BE2C (cell line): ENCODE results near the gene LLGL2.

Experiments used
- DNase-seq: peaks from one replicate; pipeline ENCODE4 v3.0.0-alpha.2; 2020
- H3K27me3 ChIP-seq: fragments of 250-450 bp; sonication (Bioruptor Pico); 2 replicates; pipeline ENCODE4 v1.5.1; 2020; ENCODE audit warnings: mild to moderate bottlenecking
- H3K36me3 ChIP-seq: fragments of 250-450 bp; sonication (Bioruptor Pico); 2 replicates; pipeline ENCODE4 v1.5.1; 2020; ENCODE audit warnings: mild to moderate bottlenecking
- H3K4me1 ChIP-seq: fragments of 250-450 bp; sonication (Bioruptor Pico); 2 replicates; pipeline ENCODE4 v1.5.1; 2020
- H3K4me3 ChIP-seq: 2 replicates; pipeline ENCODE4 v1.5.1; 2011; ENCODE audit warnings: low read depth, low read length
- H3K9me3 ChIP-seq: fragments of 250-450 bp; sonication (Bioruptor Pico); 2 replicates; pipeline ENCODE4 v1.5.1; 2020
- TF ChIP-seq, protein P1 (sequence below): IDR thresholded peaks from 2 replicates; pipeline ENCODE4 v1.5.1; 2012; ENCODE audit warnings: mild to moderate bottlenecking, low read depth, low read length

LLGL2 gene

DNA sequence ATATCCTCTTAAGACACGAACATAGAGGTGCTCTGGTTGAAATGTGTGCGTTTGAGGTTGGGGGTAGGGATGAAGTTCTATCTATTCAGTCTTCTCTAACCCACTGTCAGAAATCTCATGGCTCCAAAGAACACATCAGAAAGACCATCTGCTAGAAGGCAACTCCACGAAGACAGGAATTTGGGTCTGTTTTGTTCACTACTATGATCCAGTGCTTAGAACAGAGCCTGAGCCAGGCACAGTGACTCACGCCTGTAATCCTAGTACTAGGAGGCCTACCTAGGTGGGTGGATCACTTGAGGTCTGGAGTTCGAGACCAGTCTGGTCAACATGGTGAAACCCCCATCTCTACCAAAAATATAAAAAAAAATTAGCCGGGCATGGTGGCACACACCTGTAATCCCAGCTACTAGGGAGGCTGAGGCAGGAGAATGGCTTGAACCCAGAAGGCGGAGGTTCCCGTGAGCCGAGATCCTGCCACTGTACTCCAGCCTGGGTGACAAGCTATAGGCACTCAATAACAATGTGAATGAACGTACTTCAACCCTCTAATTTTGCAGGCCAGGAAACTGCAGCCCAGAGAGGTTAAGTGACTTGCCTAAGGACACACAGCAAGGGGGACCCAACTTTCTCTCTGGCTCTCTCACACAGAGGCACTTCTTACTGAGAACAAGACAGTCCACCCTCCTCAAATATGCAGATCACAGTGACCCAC, 12.4 kb upstream of the LLGL2 start:
- H3K27me3 ChIP-seq: no peaks in the 10 kb centered on the region
- H3K4me3 ChIP-seq: no peak overlapping the region
- TF ChIP-seq, protein P1, sequence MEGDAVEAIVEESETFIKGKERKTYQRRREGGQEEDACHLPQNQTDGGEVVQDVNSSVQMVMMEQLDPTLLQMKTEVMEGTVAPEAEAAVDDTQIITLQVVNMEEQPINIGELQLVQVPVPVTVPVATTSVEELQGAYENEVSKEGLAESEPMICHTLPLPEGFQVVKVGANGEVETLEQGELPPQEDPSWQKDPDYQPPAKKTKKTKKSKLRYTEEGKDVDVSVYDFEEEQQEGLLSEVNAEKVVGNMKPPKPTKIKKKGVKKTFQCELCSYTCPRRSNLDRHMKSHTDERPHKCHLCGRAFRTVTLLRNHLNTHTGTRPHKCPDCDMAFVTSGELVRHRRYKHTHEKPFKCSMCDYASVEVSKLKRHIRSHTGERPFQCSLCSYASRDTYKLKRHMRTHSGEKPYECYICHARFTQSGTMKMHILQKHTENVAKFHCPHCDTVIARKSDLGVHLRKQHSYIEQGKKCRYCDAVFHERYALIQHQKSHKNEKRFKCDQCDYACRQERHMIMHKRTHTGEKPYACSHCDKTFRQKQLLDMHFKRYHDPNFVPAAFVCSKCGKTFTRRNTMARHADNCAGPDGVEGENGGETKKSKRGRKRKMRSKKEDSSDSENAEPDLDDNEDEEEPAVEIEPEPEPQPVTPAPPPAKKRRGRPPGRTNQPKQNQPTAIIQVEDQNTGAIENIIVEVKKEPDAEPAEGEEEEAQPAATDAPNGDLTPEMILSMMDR: no peak
- no peaks in the 10 kb centered on the region for H3K4me1 ChIP-seq
- DNase-seq: no peak
- no peaks in the 10 kb centered on the region for H3K9me3 ChIP-seq
- no peaks in the 10 kb centered on the region for H3K36me3 ChIP-seq

DNA sequence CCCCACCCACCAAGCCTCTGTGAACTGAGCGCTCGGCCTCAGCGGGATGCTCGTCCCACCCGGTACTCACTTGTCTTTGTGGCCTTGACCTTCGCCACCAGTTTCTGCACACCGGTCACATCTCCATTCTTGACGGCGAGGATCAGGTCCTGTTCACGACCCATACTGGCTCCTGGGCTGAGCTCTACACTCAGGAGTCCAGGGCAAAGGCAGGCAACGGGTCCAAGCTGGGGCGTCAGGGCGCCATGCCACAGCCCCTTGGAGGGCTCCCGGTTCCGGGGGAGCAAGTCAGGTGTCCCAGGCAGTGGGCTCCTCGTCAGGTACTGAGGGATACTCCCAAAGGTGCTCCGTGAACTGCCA, 11.9 kb upstream of the LLGL2 start:
- Histone ChIP-seq H3K36me3 (no peaks in the 10 kb centered on the region), H3K4me1 (no peaks in the 10 kb centered on the region), H3K4me3 (no peak overlapping the region)

DNA sequence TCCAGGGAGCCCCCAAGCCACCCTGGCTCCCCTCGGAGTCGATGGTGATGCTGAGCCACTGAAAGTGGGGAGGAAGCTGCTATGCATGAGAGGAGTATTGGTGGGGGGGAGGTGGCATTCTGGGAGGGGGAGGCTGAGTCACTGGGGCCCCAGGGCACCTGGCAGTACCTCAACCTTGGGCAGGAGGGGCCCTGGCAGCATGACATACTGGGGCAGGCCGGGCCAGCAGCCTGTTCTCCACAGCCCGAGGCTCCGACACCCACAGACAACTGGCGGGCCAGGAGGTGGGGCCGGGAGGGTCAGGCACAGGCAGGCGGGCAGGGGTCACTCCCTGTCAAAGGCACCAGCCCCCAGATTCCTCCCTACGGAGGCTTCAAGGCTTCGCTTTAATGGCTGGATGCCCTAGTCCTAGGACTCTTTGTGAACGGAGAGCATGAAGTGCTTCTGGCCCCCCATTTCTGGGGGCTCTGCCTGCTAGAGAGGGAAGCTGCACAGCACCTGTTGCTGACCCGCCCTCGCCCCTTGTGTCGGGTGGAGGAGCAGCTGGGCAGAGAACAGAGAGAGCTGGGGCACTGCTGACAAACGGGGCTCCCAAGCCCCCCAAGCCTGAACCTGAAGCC, 11.1 kb upstream of the LLGL2 start:
- no peaks in the 10 kb centered on the region for H3K27me3 ChIP-seq
- H3K4me1 ChIP-seq: no peaks in the 10 kb centered on the region
- H3K9me3 ChIP-seq: no peaks in the 10 kb centered on the region
- peak overlapping the region; percentile 82 for H3K4me3 ChIP-seq
- no peak for DNase-seq
- TF ChIP-seq, protein P1: no peak
- peaks cover 4% of the 10 kb centered on the region for H3K36me3 ChIP-seq

More for the DNA sequence above, 11.9 kb upstream of the LLGL2 start:
- TF ChIP-seq, protein P1: no peak
- H3K27me3 ChIP-seq: no peaks in the 10 kb centered on the region
- no peak for DNase-seq
- H3K9me3 ChIP-seq: no peaks in the 10 kb centered on the region

DNA sequence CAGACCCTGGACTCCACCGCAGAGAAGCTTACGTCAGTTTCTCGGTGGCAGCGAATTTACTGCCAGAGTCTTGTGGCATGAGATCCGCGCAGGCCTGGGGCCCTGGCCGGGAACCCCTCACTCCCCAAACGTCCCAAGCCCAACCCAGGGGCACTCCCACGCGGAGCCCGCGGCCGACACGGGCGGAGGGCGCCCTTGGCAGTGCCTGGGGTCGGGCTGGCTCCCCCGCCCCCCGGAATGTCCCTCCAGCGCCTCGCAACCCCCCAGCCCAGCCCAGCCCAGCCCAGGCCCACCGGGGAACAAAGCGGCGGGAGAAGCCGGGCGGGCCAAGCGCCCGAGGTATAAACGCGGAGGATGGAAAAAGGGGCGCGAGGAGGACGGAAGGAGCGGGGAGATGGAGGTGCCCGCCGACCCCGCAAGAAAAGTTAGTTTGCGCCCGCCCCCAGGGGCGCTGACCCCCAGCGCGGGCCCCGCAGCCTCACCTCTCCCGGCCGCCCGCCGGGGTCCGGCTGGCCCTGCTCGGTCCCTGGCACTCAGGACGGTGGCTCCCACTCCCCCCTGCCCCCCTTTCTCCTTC, 10.5 kb upstream of the LLGL2 start:
- no peaks in the 10 kb centered on the region for H3K9me3 ChIP-seq
- H3K36me3 ChIP-seq: peaks cover 7% of the 10 kb centered on the region
- peak overlapping the region; percentile 82 for H3K4me3 ChIP-seq
- no peaks in the 10 kb centered on the region for H3K4me1 ChIP-seq
- DNase-seq: peak; percentile 26
- TF ChIP-seq, protein P1: no peak
- no peaks in the 10 kb centered on the region for H3K27me3 ChIP-seq

DNA sequence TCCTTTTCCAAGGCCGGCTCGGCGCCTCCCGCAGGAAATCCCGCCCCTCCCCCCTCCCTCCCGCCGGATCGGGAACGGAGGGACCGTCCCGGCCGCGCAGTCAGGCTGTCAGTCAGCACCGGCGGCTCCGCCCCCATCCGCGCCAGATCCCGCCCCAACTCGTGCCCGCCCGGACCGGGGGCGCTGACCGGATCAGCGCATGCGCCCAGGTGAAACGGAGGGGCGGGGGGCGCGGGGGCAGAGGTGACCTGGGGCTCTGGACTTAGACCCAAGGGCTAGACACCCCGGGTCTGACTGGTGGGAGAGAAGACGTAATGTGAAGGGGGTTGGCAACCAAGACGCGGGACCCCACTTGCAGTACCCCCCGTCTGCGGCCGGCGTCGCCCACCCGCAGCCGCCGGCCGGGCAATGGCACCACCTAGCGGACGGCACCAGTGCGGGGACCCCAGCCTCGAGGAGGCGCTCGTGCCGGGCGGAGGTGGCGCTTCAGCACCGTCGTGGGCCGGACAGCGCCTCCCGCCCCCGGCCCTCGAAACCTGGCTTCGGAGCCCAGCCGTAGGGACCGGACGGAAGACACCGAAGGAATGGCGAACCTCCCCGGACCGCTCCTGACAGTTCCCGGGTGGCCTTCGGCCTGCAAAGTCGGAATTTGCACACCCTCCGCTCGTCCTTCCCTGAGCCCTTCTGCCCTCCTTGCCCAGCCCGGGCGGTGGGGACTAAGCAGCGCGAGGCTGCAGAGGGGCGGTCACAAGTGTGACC, 9.8 kb upstream of the LLGL2 start, which contains the start of gene CASKIN2:
Gene CASKIN2 (minus strand): TSS at position 42 of the 759 bp plus-strand sequence. CDS start 1,733 bp downstream, outside the sequence.
- H3K4me1 ChIP-seq: no peaks in the 10 kb centered on the region
- no peaks in the 10 kb centered on the region for H3K27me3 ChIP-seq
- no peaks in the 10 kb centered on the region for H3K9me3 ChIP-seq
- TF ChIP-seq, protein P1: peak; percentile 97
- peak; percentile 98 for DNase-seq
- H3K36me3 ChIP-seq: peaks cover 7% of the 10 kb centered on the region
- H3K4me3 ChIP-seq: peak within 1 kb of the TSS; percentile 82
